Measurements from ENCODE around the gene HLA-F.

DNA sequence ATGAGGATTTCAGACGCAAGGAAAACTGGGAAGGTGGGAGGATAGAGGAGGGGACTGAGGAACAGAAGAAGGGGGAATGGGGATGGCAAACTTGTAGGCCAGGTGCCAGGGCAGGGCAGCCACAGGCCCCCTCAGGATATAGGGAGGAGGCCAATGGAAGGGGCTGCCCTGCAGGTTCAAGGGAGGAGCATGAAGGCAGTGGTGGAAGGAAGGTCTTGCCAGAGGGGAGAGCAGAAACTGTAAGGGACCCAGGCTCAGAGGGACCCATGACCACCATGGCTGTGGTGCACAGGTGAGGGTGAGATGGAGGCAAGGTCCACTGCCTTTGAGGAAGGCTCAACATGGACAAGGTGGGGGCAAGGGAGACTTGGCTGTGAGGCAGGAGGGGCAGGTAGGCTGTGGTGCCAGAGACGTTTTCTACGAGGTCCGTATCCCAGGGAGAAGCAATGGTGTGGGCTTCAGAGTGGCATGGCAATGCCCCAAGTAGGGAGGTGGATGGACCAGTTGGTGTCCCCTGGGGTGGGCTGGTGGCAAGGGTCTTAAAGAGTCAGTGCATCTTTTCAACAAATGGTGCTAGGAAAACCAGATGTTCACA lies 22.7 kb downstream of the HLA-F start:
- TF ChIP-seq, protein P1, sequence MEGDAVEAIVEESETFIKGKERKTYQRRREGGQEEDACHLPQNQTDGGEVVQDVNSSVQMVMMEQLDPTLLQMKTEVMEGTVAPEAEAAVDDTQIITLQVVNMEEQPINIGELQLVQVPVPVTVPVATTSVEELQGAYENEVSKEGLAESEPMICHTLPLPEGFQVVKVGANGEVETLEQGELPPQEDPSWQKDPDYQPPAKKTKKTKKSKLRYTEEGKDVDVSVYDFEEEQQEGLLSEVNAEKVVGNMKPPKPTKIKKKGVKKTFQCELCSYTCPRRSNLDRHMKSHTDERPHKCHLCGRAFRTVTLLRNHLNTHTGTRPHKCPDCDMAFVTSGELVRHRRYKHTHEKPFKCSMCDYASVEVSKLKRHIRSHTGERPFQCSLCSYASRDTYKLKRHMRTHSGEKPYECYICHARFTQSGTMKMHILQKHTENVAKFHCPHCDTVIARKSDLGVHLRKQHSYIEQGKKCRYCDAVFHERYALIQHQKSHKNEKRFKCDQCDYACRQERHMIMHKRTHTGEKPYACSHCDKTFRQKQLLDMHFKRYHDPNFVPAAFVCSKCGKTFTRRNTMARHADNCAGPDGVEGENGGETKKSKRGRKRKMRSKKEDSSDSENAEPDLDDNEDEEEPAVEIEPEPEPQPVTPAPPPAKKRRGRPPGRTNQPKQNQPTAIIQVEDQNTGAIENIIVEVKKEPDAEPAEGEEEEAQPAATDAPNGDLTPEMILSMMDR (IDR thresholded peaks at IDR 0.05), result no peak
- no peak for TF ChIP-seq POLR2A (IDR thresholded peaks at IDR 0.05)
- no peak for TF ChIP-seq EP300 (IDR thresholded peaks at IDR 0.05)
